ENCODE measurements around the gene CRYBG2.

DNA sequence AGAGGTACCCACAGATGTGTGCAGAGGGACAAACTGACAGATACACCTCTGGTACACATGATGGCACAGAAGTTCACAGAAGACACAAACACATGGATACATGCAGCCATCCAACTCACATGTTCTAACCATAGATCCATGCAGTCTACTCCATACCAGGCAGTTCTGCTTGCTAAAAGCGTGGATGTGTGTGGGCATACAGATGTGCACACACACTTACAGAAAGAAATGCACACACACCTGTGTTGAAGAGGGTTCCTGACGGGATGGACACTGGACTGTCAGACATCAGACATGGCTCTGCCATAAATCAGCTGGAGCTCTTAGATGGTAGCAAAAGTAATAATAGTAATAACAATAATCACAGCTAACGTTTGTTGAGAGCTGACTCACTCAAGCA is 29.4 kb downstream of the CRYBG2 start:
- TF ChIP-seq POLR2A (IDR thresholded peaks at IDR 0.05; ENCODE audit: low read depth, low read length) (no peak), POLR2AphosphoS5 (IDR thresholded peaks at IDR 0.05; ENCODE audit: low read depth, low read length) (no peak), POU2F2 (IDR thresholded peaks at IDR 0.05; ENCODE audit: low read depth, low read length) (no peak), TAF1 (IDR thresholded peaks at IDR 0.05; ENCODE audit: low read depth, low read length) (no peak), SPI1 (IDR thresholded peaks at IDR 0.05; ENCODE audit: low read depth, low read length) (no peak), PAX5 (IDR thresholded peaks at IDR 0.05; ENCODE audit: insufficient read depth, low read length, severe bottlenecking) (no peak)
